DOHH2 (cell line): ENCODE data around the gene WHAMM.

Source experiments
- H3F3A ChIP-seq: fragments of 200-600 bp; sonication (generic), shearing (Covaris generic); 2 replicates; pipeline ENCODE4 v1.6.0; 2016; ENCODE audit warnings: antibody characterized with exemption, mild to moderate bottlenecking; ENCODE audit not compliant: control insufficient read depth, insufficient read depth
- H3K27ac ChIP-seq: fragments of 200-600 bp; sonication (generic); 2 replicates; pipeline ENCODE4 v1.5.1; 2014; ENCODE audit warnings: low read depth, mild to moderate bottlenecking, low read length, moderate library complexity
- H3K27me3 ChIP-seq: fragments of 200-600 bp; sonication (generic); 2 replicates; pipeline ENCODE4 v1.6.1; 2014; ENCODE audit warnings: mild to moderate bottlenecking, low read length, mixed read lengths; ENCODE audit not compliant: control insufficient read depth
- H3K36me3 ChIP-seq: fragments of 200-600 bp; sonication (generic); 2 replicates; pipeline ENCODE4 v1.6.1; 2014; ENCODE audit warnings: mild to moderate bottlenecking, low read length, moderate library complexity, mixed read lengths; ENCODE audit not compliant: control insufficient read depth
- H3K4me1 ChIP-seq: fragments of 200-600 bp; sonication (generic); 2 replicates; pipeline ENCODE4 v1.6.1; 2014; ENCODE audit warnings: mild to moderate bottlenecking, low read length, mixed read lengths; ENCODE audit not compliant: control insufficient read depth
- H3K4me2 ChIP-seq: fragments of 200-600 bp; sonication (generic); 2 replicates; pipeline ENCODE4 v1.6.0; 2014; ENCODE audit warnings: mild to moderate bottlenecking, low read length, moderate library complexity
- H3K4me3 ChIP-seq: fragments of 200-600 bp; sonication (generic); 2 replicates; pipeline ENCODE4 v1.5.1; 2014; ENCODE audit warnings: mild to moderate bottlenecking, low read length, mixed read lengths
- H3K79me2 ChIP-seq: fragments of 200-600 bp; sonication (generic); 2 replicates; pipeline ENCODE4 v1.6.1; 2014; ENCODE audit warnings: mild to moderate bottlenecking, low read length, mixed read lengths; ENCODE audit not compliant: control insufficient read depth
- H3K9me2 ChIP-seq: fragments of 200-600 bp; sonication (generic); replicated peaks from 2 replicates; pipeline ENCODE4 v1.6.1; 2014; ENCODE audit warnings: mild to moderate bottlenecking, low read length, mixed read lengths; ENCODE audit not compliant: control insufficient read depth
- H3K9me3 ChIP-seq: fragments of 200-600 bp; sonication (generic); 2 replicates; pipeline ENCODE4 v1.6.1; 2014; ENCODE audit warnings: antibody characterized with exemption, low read length, mixed read lengths; ENCODE audit not compliant: control insufficient read depth, insufficient read depth
- H4K20me1 ChIP-seq: fragments of 200-600 bp; sonication (generic); 2 replicates; pipeline ENCODE4 v1.6.0; 2014; ENCODE audit warnings: low read depth, mild to moderate bottlenecking, antibody characterized with exemption, low read length, moderate library complexity; ENCODE audit not compliant: control insufficient read depth, insufficient read depth
- EZH2phosphoT487 ChIP-seq: fragments of 200-600 bp; sonication (generic); IDR thresholded peaks from 2 replicates; pipeline ENCODE4 v1.6.1; 2017; ENCODE audit warnings: borderline replicate concordance, mild to moderate bottlenecking, antibody characterized with exemption, low read length, moderate library complexity, mixed read lengths
- TF ChIP-seq, protein P1 (sequence below): fragments of 200-600 bp; sonication (generic); IDR thresholded peaks from one replicate; pipeline ENCODE4 v1.5.1; 2014; ENCODE audit warnings: antibody characterized with exemption, mild to moderate bottlenecking, low read depth, low read length; ENCODE audit not compliant: poor library complexity, severe bottlenecking

WHAMM gene

GRCh38 chr15:82833362-82833682 lies 23.9 kb downstream of the WHAMM start:
- no peaks in the 10 kb centered on the region for H4K20me1 ChIP-seq

DNA sequence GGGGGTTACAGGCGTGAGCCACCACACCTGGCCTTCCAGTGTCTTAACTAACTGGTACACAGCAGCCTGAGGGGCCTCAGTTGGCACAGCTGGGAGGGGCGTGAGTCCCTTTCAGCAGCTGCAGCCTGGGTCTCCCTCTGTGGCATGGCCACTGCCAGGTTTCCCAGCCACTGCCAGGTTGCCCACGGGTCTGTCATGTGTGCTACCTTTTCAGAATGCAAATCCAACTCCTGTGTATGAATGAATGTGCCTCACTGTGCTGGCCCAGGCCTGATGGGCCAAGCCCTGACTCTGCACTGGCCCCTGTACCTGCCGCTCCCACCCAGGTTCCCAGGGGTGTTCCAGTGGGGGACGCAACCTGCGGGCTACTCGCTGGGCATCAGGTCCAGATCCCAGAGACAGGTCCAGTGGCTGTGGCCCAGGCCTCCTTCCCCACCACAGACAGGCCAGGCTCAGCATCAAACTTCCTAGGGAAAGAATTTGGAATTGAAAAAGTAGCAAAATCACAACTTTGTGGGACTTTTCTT lies 26.0 kb downstream of the WHAMM start:
- H3K27me3 ChIP-seq: no peaks in the 10 kb centered on the region
- H4K20me1 ChIP-seq: no peaks in the 10 kb centered on the region
- no peaks in the 10 kb centered on the region for H3K9me3 ChIP-seq
- H3K36me3 ChIP-seq: peaks cover 68% of the 10 kb centered on the region
- peaks cover 3% of the 10 kb centered on the region; the same call in 1 of the 2 replicates for H3F3A ChIP-seq
- no peaks in the 10 kb centered on the region for H3K4me1 ChIP-seq
- H3K27ac ChIP-seq: no peak overlapping the region
- H3K4me3 ChIP-seq: no peak overlapping the region
- H3K79me2 ChIP-seq: no peaks in the 10 kb centered on the region
- TF ChIP-seq, protein P1, sequence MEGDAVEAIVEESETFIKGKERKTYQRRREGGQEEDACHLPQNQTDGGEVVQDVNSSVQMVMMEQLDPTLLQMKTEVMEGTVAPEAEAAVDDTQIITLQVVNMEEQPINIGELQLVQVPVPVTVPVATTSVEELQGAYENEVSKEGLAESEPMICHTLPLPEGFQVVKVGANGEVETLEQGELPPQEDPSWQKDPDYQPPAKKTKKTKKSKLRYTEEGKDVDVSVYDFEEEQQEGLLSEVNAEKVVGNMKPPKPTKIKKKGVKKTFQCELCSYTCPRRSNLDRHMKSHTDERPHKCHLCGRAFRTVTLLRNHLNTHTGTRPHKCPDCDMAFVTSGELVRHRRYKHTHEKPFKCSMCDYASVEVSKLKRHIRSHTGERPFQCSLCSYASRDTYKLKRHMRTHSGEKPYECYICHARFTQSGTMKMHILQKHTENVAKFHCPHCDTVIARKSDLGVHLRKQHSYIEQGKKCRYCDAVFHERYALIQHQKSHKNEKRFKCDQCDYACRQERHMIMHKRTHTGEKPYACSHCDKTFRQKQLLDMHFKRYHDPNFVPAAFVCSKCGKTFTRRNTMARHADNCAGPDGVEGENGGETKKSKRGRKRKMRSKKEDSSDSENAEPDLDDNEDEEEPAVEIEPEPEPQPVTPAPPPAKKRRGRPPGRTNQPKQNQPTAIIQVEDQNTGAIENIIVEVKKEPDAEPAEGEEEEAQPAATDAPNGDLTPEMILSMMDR: no peak
- TF ChIP-seq EZH2phosphoT487: no peak
- H3K9me2 ChIP-seq: no peaks in the 10 kb centered on the region
- no peak overlapping the region for H3K4me2 ChIP-seq

More at GRCh38 chr15:82833362-82833682, 23.9 kb downstream of the WHAMM start:
- no peaks in the 10 kb centered on the region for H3K79me2 ChIP-seq
- H3K4me2 ChIP-seq: no peak overlapping the region
- H3F3A ChIP-seq: no peaks in the 10 kb centered on the region
- H3K36me3 ChIP-seq: peaks cover 90% of the 10 kb centered on the region
- H3K27me3 ChIP-seq: no peaks in the 10 kb centered on the region
- TF ChIP-seq, protein P1: no peak
- TF ChIP-seq EZH2phosphoT487: no peak
- no peak overlapping the region for H3K4me3 ChIP-seq
- H3K9me3 ChIP-seq: no peaks in the 10 kb centered on the region
- H3K9me2 ChIP-seq: no peaks in the 10 kb centered on the region
- no peak overlapping the region for H3K27ac ChIP-seq
- H3K4me1 ChIP-seq: no peaks in the 10 kb centered on the region

GRCh38 chr15:82838096-82838735 lies 28.8 kb downstream of the WHAMM start:
- no peaks in the 10 kb centered on the region for H4K20me1 ChIP-seq
- peaks cover 41% of the 10 kb centered on the region for H3K36me3 ChIP-seq
- H3K4me2 ChIP-seq: no peak overlapping the region
- H3K27ac ChIP-seq: no peak overlapping the region
- TF ChIP-seq, protein P1: no peak
- TF ChIP-seq EZH2phosphoT487: no peak
- H3K27me3 ChIP-seq: no peaks in the 10 kb centered on the region
- no peaks in the 10 kb centered on the region for H3K9me3 ChIP-seq
- H3K4me1 ChIP-seq: no peaks in the 10 kb centered on the region
- H3K9me2 ChIP-seq: no peaks in the 10 kb centered on the region
- H3K4me3 ChIP-seq: no peak overlapping the region
- H3K79me2 ChIP-seq: no peaks in the 10 kb centered on the region
- H3F3A ChIP-seq: peaks cover 10% of the 10 kb centered on the region
